Sigmoid colon (tissue), 4 donors: Measurements from ENCODE around the gene CTNND2.

Experiments
- CTCF ChIP-seq, 4 experiments: fragments of 450-650 bp in 3 of 4; fragments of 200-600 bp in 1 of 4; IDR thresholded peaks; one replicate each; pipeline ENCODE4 v1.5.1; 2016 to 2019; ENCODE audit warnings: antibody characterized with exemption in 4 of 4, mild to moderate bottlenecking in 3 of 4, moderate library complexity in 2 of 4
- POLR2A ChIP-seq, 2 donors: fragments of 450-650 bp; IDR thresholded peaks; one replicate each; pipeline ENCODE4 v1.6.1; 2016; ENCODE audit warnings: antibody characterized with exemption in 2 of 2, mild to moderate bottlenecking in 2 of 2, moderate library complexity in 2 of 2
- POLR2AphosphoS5 ChIP-seq, 4 donors: sonication (generic); formaldehyde crosslinking; IDR thresholded peaks; one replicate each; pipeline ENCODE4 v1.6.1; 2017; ENCODE audit warnings: antibody characterized with exemption in 4 of 4

GRCh38 chr5:11038772-11039171 is 865.5 kb downstream of the CTNND2 start:
- no peak for TF ChIP-seq POLR2AphosphoS5 (IDR thresholded peaks at IDR 0.05)
- no peak for TF ChIP-seq CTCF (IDR thresholded peaks at IDR 0.05)
- no peak for TF ChIP-seq POLR2A (IDR thresholded peaks at IDR 0.05)
